ENCODE measurements around the gene SLC25A23.

The SLC25A23 gene

DNA sequence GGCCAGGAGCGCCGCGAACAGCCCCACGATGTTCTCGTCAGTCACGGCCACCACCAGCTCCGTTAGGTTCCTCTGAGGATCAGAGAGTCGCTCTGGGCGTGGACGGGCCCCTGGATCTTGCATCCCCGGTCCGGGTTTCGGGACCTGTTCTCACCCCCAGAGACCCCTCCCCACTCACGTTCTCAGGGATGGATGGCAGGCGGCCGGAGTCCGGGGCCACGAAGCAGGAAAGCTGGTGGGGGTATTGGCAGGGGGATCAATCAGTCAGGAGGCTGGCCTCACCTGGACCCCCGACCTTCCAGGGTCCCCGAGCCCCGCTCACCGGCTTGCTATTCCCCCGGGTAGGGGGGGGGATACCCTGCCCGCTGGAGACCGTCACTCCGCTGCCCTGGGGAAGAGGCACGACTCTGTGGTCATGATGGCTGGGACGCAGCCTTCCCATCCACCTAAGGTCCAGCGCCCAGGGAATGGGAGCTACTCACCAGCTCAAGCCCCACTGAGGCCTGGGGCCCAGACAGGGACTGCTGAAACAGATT lies 17.4 kb upstream of the SLC25A23 start:
- Mint-ChIP-seq H3K27ac (ENCODE audit: low read depth) (no peak overlapping the region), H3K27me3 (no peaks in the 10 kb centered on the region), H3K36me3 (ENCODE audit: insufficient read depth) (peaks cover 44% of the 10 kb centered on the region), H3K4me3 (no peak overlapping the region), H3K9me3 (no peaks in the 10 kb centered on the region), H3K4me1 (peaks cover 22% of the 10 kb centered on the region)
- ATAC-seq (replicated peaks; ENCODE audit: extremely low read depth, poor library complexity, severe bottlenecking) (no peak), DNase-seq (ENCODE audit: low spot score in 2 of 2) (no peak)

- peak; percentile 64 for ATAC-seq (replicated peaks; ENCODE audit: extremely low read depth, poor library complexity, severe bottlenecking)
- DNase-seq (ENCODE audit: low spot score in 2 of 2), result peak; percentile 64 to 66
- H3K36me3 Mint-ChIP-seq (ENCODE audit: insufficient read depth), result peaks cover 39% of the 10 kb centered on the region
- peaks cover 15% of the 10 kb centered on the region for H3K4me1 Mint-ChIP-seq
- H3K27ac Mint-ChIP-seq (ENCODE audit: low read depth), result no peak overlapping the region
- no peaks in the 10 kb centered on the region for H3K27me3 Mint-ChIP-seq
- no peaks in the 10 kb centered on the region for H3K9me3 Mint-ChIP-seq
- no peak overlapping the region for H3K4me3 Mint-ChIP-seq
These were observed 16.7 kb upstream of the SLC25A23 start for GRCh38 chr19:6476155-6476895.

DNA sequence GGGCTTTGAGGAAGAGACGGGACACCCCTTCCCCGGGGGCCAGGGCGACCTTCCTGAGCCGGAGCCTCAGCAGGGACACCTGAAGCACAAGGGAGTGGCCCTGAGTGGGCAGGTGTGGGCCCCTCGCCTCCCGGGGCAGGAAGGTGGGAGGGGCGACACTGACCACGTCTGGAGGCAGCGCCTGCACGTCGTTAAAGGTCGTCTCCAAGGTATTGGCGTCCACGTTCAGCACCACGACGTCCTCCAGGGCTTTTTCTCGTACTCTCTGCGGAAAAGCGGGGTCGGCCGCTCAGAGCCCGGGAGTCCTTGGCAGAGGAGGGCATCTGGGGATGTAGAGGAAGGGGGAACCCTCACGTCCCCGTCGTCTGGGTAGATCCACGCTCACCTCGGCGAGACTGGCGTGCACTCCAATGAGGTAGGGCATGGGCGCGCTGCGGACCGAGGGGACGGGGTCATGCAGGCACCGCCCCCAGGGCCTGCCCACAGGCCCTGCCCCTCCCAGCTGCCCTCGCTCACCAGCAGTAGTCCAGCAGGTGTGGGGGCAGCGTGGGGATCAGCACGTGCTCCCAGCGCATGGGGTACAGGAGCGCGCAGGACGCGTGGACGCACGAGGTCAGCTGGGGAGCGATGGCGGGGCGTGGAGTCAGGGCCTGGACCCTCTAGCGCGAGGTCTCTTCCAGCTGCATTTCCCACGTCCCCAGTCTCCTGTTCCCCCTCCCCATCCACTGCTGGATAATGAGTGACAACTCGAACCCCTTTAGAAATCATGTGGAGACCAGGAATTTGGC lies 15.9 kb upstream of the SLC25A23 start:
- DNase-seq (ENCODE audit: low spot score in 2 of 2), result no peak
- no peak for ATAC-seq (replicated peaks; ENCODE audit: extremely low read depth, poor library complexity, severe bottlenecking)
- no peaks in the 10 kb centered on the region for H3K27me3 Mint-ChIP-seq
- H3K27ac Mint-ChIP-seq (ENCODE audit: low read depth), result no peak overlapping the region
- H3K4me1 Mint-ChIP-seq, result peaks cover 8% of the 10 kb centered on the region
- H3K4me3 Mint-ChIP-seq, result no peak overlapping the region
- H3K36me3 Mint-ChIP-seq (ENCODE audit: insufficient read depth), result peaks cover 45% of the 10 kb centered on the region
- no peaks in the 10 kb centered on the region for H3K9me3 Mint-ChIP-seq

DNA sequence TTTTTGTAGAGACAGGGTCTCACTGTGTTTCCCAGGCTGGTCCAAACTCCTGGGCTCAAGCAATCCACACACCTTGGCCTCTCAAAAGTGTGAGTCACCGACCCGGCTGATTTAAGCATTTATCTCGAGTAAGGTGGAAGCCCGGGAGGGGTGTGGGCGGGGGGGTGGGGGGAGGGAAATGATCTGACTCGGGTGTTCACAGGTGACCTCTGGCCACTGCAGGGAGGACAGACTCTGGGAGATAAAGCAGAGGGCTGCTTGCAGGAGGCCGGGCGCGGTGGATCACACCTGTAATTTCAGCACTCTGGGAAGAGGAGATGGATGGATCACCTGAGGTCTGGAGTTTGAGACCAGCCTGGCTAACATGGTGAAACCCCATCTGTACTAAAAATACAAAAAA lies 14.1 kb upstream of the SLC25A23 start:
- DNase-seq (ENCODE audit: low spot score in 2 of 2) (no peak), ATAC-seq (replicated peaks; ENCODE audit: extremely low read depth, poor library complexity, severe bottlenecking) (no peak)
- no peaks in the 10 kb centered on the region for H3K9me3 Mint-ChIP-seq
- H3K4me1 Mint-ChIP-seq, result no peaks in the 10 kb centered on the region
- H3K27me3 Mint-ChIP-seq, result no peaks in the 10 kb centered on the region
- H3K4me3 Mint-ChIP-seq, result no peak overlapping the region
- peak overlapping the region; percentile 75 for H3K27ac Mint-ChIP-seq (ENCODE audit: low read depth)
- peaks cover 51% of the 10 kb centered on the region for H3K36me3 Mint-ChIP-seq (ENCODE audit: insufficient read depth)

GRCh38 chr19:6472713-6473112 lies 13.1 kb upstream of the SLC25A23 start:
- Mint-ChIP-seq H3K27me3 (no peaks in the 10 kb centered on the region), H3K9me3 (no peaks in the 10 kb centered on the region), H3K36me3 (ENCODE audit: insufficient read depth) (peaks cover 48% of the 10 kb centered on the region), H3K4me3 (no peak overlapping the region), H3K27ac (ENCODE audit: low read depth) (no peak overlapping the region), H3K4me1 (peaks cover 4% of the 10 kb centered on the region)
- ATAC-seq (replicated peaks; ENCODE audit: extremely low read depth, poor library complexity, severe bottlenecking) (no peak), DNase-seq (ENCODE audit: low spot score in 2 of 2) (no peak)

DNA sequence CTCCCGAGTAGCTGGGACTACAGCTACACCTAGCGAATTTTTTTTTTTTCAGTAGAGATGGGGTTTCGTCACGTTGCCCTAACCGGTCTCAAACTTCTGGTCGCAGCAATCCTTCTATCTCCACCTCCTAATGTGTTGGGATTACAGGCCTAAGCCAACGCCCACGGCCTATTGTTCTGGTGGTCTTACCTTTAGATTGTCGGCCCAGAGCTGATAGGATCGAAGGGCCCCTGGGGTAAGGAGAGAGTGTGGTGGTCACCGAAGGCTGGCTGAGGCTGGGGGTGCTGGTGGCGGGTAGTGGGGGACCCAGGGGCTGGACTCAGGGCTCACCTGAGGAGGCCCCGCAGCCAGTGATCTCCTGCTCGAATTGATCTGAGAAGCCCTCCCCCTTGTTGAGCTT lies 11.5 kb upstream of the SLC25A23 start:
- Mint-ChIP-seq H3K27ac (ENCODE audit: low read depth) (no peak overlapping the region), H3K27me3 (no peaks in the 10 kb centered on the region), H3K4me3 (no peak overlapping the region), H3K9me3 (no peaks in the 10 kb centered on the region), H3K36me3 (ENCODE audit: insufficient read depth) (peaks cover 45% of the 10 kb centered on the region), H3K4me1 (peaks cover 6% of the 10 kb centered on the region)
- no peak for DNase-seq (ENCODE audit: low spot score in 2 of 2)
- ATAC-seq (replicated peaks; ENCODE audit: extremely low read depth, poor library complexity, severe bottlenecking), result no peak

- Mint-ChIP-seq H3K4me1 (peaks cover 8% of the 10 kb centered on the region), H3K4me3 (no peak overlapping the region), H3K9me3 (no peaks in the 10 kb centered on the region), H3K36me3 (ENCODE audit: insufficient read depth) (peaks cover 41% of the 10 kb centered on the region), H3K27ac (ENCODE audit: low read depth) (no peak overlapping the region), H3K27me3 (no peaks in the 10 kb centered on the region)
- DNase-seq (ENCODE audit: low spot score in 2 of 2), result no peak
- ATAC-seq (replicated peaks; ENCODE audit: extremely low read depth, poor library complexity, severe bottlenecking), result no peak
These were observed 10.6 kb upstream of the SLC25A23 start for GRCh38 chr19:6470173-6470572.

GRCh38 chr19:6467384-6467783 lies 7.8 kb upstream of the SLC25A23 start:
- H3K9me3 Mint-ChIP-seq, result no peaks in the 10 kb centered on the region
- DNase-seq (ENCODE audit: low spot score in 2 of 2) (no peak), ATAC-seq (replicated peaks; ENCODE audit: extremely low read depth, poor library complexity, severe bottlenecking) (no peak)
- H3K4me1 Mint-ChIP-seq, result peaks cover 14% of the 10 kb centered on the region
- H3K36me3 Mint-ChIP-seq (ENCODE audit: insufficient read depth), result peaks cover 31% of the 10 kb centered on the region
- H3K4me3 Mint-ChIP-seq, result no peak overlapping the region
- peak overlapping the region; percentile 85 for H3K27ac Mint-ChIP-seq (ENCODE audit: low read depth)
- H3K27me3 Mint-ChIP-seq, result no peaks in the 10 kb centered on the region

DNA sequence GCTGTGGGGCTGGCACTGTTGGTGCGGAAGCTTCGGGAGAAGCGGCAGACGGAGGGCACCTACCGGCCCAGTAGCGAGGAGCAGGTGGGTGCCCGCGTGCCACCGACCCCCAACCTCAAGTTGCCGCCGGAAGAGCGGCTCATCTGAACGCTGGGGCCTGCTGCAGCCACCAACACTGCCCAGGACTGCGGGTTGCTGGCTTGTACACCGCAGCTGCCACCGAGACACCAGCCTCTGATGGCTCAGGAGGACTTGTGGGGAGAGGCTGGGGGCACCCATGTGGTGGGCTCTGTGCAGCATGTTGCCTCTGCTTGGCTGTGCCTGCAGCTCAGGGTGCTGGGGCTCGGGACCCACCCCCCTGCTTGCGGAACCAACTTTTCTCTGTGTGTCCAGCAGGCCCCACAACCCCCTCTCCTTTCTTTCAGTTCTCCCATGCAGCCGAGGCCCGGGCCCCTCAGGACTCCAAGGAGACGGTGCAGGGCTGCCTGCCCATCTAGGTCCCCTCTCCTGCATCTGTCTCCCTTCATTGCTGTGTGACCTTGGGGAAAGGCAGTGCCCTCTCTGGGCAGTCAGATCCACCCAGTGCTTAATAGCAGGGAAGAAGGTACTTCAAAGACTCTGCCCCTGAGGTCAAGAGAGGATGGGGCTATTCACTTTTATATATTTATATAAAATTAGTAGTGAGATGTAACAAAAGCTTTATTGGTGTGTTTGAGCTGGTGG lies 7.1 kb upstream of the SLC25A23 start:
- Mint-ChIP-seq H3K4me3 (no peak overlapping the region), H3K27ac (ENCODE audit: low read depth) (no peak overlapping the region), H3K36me3 (ENCODE audit: insufficient read depth) (peaks cover 30% of the 10 kb centered on the region), H3K27me3 (no peaks in the 10 kb centered on the region), H3K4me1 (peaks cover 18% of the 10 kb centered on the region), H3K9me3 (no peaks in the 10 kb centered on the region)
- ATAC-seq (replicated peaks; ENCODE audit: extremely low read depth, poor library complexity, severe bottlenecking), result no peak
- DNase-seq (ENCODE audit: low spot score in 2 of 2), result no peak

- ATAC-seq (replicated peaks; ENCODE audit: extremely low read depth, poor library complexity, severe bottlenecking) (no peak), DNase-seq (ENCODE audit: low spot score in 2 of 2) (no peak)
- peaks cover 19% of the 10 kb centered on the region for H3K4me1 Mint-ChIP-seq
- H3K27ac Mint-ChIP-seq (ENCODE audit: low read depth), result peak overlapping the region; percentile 74
- H3K4me3 Mint-ChIP-seq, result no peak overlapping the region
- peaks cover 25% of the 10 kb centered on the region for H3K36me3 Mint-ChIP-seq (ENCODE audit: insufficient read depth)
- H3K27me3 Mint-ChIP-seq, result no peaks in the 10 kb centered on the region
- H3K9me3 Mint-ChIP-seq, result no peaks in the 10 kb centered on the region
These were observed 6.1 kb upstream of the SLC25A23 start for GRCh38 chr19:6465663-6466062.

DNA sequence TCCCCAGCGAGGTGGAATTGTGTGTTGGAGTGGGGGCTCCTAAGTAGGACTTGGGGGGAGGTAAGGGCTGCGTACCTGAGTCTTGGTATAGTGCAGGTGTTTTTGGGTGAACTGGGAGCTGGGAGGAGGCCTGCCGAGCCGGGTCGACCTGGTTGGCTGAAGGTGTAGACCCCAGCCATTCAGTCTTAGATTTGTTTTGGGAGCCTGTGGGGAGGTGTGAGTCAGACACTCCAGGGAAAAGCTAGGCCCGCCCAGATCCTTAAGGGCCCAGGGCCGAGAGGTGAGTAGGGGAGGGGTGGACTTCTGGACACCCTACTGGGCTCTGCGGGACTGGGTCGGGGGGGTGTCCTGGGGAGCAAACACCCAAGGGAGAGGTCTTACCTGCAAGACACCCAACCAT lies 5.4 kb upstream of the SLC25A23 start:
- no peak for DNase-seq (ENCODE audit: low spot score in 2 of 2)
- Mint-ChIP-seq H3K36me3 (ENCODE audit: insufficient read depth) (peaks cover 26% of the 10 kb centered on the region), H3K4me1 (peaks cover 25% of the 10 kb centered on the region), H3K27ac (ENCODE audit: low read depth) (peak overlapping the region; percentile 74), H3K4me3 (no peak overlapping the region), H3K27me3 (no peaks in the 10 kb centered on the region), H3K9me3 (no peaks in the 10 kb centered on the region)
- ATAC-seq (replicated peaks; ENCODE audit: extremely low read depth, poor library complexity, severe bottlenecking), result no peak

GRCh38 chr19:6464070-6464873 lies 4.7 kb upstream of the SLC25A23 start, which contains the start of gene CRB3:
Gene CRB3 (plus strand): TSS chr19:6464271. CDS start chr19:6464702, 431 bp downstream.
- Mint-ChIP-seq H3K4me3 (peak within 1 kb of the TSS; percentile 50), H3K36me3 (ENCODE audit: insufficient read depth) (peaks cover 20% of the 10 kb centered on the region), H3K27ac (ENCODE audit: low read depth) (peak within 1 kb of the TSS; percentile 74), H3K4me1 (peaks cover 28% of the 10 kb centered on the region), H3K27me3 (no peaks in the 10 kb centered on the region), H3K9me3 (no peaks in the 10 kb centered on the region)
- no peak for DNase-seq (ENCODE audit: low spot score in 2 of 2)
- no peak for ATAC-seq (replicated peaks; ENCODE audit: extremely low read depth, poor library complexity, severe bottlenecking)
